Spleen (tissue), 11 donors: ENCODE results near the gene CD226. TPM values are rescaled to one million over a fixed set of nuclear protein-coding genes. Genes with fewer than 3 reads are reported as not detected.
"Not testable (repeated sequence)": the region's sequence is repeated elsewhere in the genome, so short reads cannot be mapped to it uniquely, and the experiment has no call there.

Source experiments
- DNase-seq: peaks from one replicate; pipeline ENCODE4 v3.0.0-alpha.2; 2020
- H3K27ac ChIP-seq, 8 donors: fragments of 200-600 bp; sonication (generic) in 7 of 8; 1 replicate in 4 of 8; 2 replicates in 4 of 8; pipeline versions ENCODE4 v1.5.0 to v1.8.0; 2016 to 2021; ENCODE audit warnings: inconsistent platforms in 4 of 8, mild to moderate bottlenecking in 4 of 8, moderate library complexity in 1 of 8
- H3K27me3 ChIP-seq, 7 donors: fragments of 200-600 bp; sonication (generic) in 6 of 7; replicated peaks in 1 of 7; 1 replicate in 4 of 7; 2 replicates in 3 of 7; pipeline versions ENCODE4 v1.5.0 to v1.8.0; 2016 to 2021; ENCODE audit warnings: inconsistent platforms in 3 of 7, mild to moderate bottlenecking in 1 of 7
- H3K36me3 ChIP-seq, 6 donors: fragments of 200-600 bp; sonication (generic) in 5 of 6; 1 replicate in 4 of 6; 2 replicates in 2 of 6; pipeline versions ENCODE4 v1.5.0 to v1.8.0; 2016 to 2021; ENCODE audit warnings: inconsistent platforms in 2 of 6
- H3K4me1 ChIP-seq, 6 donors: fragments of 200-600 bp; sonication (generic) in 5 of 6; 1 replicate in 3 of 6; 2 replicates in 3 of 6; pipeline versions ENCODE4 v1.5.0 to v1.8.0; 2016 to 2021; ENCODE audit warnings: inconsistent platforms in 3 of 6
- H3K4me3 ChIP-seq, 8 donors: fragments of 200-600 bp; sonication (generic) in 7 of 8; 1 replicate in 4 of 8; 2 replicates in 4 of 8; pipeline versions ENCODE4 v1.5.0 to v1.8.0; 2016 to 2021; ENCODE audit warnings: inconsistent platforms in 4 of 8, mild to moderate bottlenecking in 4 of 8, moderate library complexity in 2 of 8
- H3K9me3 ChIP-seq, 8 donors: fragments of 200-600 bp; sonication (generic) in 7 of 8; 1 replicate in 4 of 8; 2 replicates in 4 of 8; pipeline versions ENCODE4 v1.5.0 to v1.8.0; 2016 to 2021; ENCODE audit warnings: inconsistent platforms in 4 of 8
- CTCF ChIP-seq, 11 experiments: fragments of 200-600 bp in 7 of 11; fragments of 450-650 bp in 4 of 11; sonication (generic) in 4 of 11; IDR thresholded peaks in 8 of 11; conservative IDR thresholded peaks in 3 of 11; 1 replicate in 7 of 11; 2 replicates in 4 of 11; pipeline versions ENCODE4 v1.4.0 to v1.8.0; 2016 to 2021; ENCODE audit warnings: antibody characterized with exemption in 11 of 11, inconsistent platforms in 4 of 11, mild to moderate bottlenecking in 1 of 11
- POLR2A ChIP-seq, 3 donors: fragments of 450-650 bp; IDR thresholded peaks; one replicate each; pipeline ENCODE4 v1.5.1; 2017; ENCODE audit warnings: antibody characterized with exemption in 3 of 3, mild to moderate bottlenecking in 1 of 3
- POLR2AphosphoS5 ChIP-seq, 3 donors: sonication (generic); formaldehyde crosslinking; IDR thresholded peaks; one replicate each; pipeline ENCODE4 v1.5.1; 2017; ENCODE audit warnings: antibody characterized with exemption in 3 of 3
- WGBS, 5 donors: extraction: QIAGEN DNeasy Blood & Tissue Kit in 3 of 5; methylation state at CpG; one replicate each; pipeline versions ENCODE4 v1.1.5 to v1.1.7; 2013 to 2018; 5-methylcytosine and 5-hydroxymethylcytosine counted together
- intact Hi-C: fragments of 100-400 bp; cut with DNase I; formaldehyde crosslinking; loops from one replicate; pipeline ENCODE4 v1.15.0; 2023; ENCODE audit warnings: low total_unique reads
- polyA plus RNA-seq, 3 donors: library from polyadenylated mRNA; stranded (reverse); fragments of 200-250 nt; gene quantifications; one replicate each; pipeline ENCODE4 v1.2.1, GENCODE V29; 2013
- total RNA-seq, 7 donors: library from RNA; depleted of rRNA in 3 of 7; stranded (reverse); fragments of >200 nt in 3 of 7; fragmentation: NEBNext Ultra II Directional in 4 of 7; extraction: Animal tissue kit (Norgen Biotek cat#: 25700) in 4 of 7; gene quantifications; one replicate each; pipeline versions ENCODE4 v1.1.0 to v1.2.1, GENCODE V29; 2016 to 2021
- donor health status: healthy with polysubstance abuse.
- donor health status: DM: no; HTN: no; CAD: no; lungs with moderate emphysema.
- donor health status: DM: no; HTN: no; CAD: no.
- donor health status: Bipolar disorder and iron deficiency.
- donor health status: healthy.
- donor health status: DM: no; HTN: no; CAD: no.
- donor health status: DM: yes; HTN: yes; CAD: no.

Gene CD226
- total and polyA plus RNA-seq, 10 donors = 0.91 to 51.4 (median 31.7) TPM

GRCh38 chr18:69978732-69979715, 31.4 kb upstream of the CD226 start:
- no peak for DNase-seq
- Histone ChIP-seq H3K27me3 (no peaks in the 10 kb centered on the region), H3K36me3 (peaks cover 0 to 11% (median 0%) of the 10 kb centered on the region in 6 donors), H3K9me3 (peaks cover 0 to 29% (median 22%) of the 10 kb centered on the region in 8 donors), H3K27ac (no peak overlapping the region), H3K4me1 (peaks cover 0 to 16% (median 5%) of the 10 kb centered on the region in 6 donors), H3K4me3 (no peak overlapping the region)
- TF ChIP-seq POLR2AphosphoS5 (IDR thresholded peaks at IDR 0.05) = no peak
- TF ChIP-seq CTCF (IDR thresholded peaks at IDR 0.05 in 8 of 11, conservative IDR thresholded peaks at IDR 0.05 in 3 of 11) = no peak
- TF ChIP-seq POLR2A (IDR thresholded peaks at IDR 0.05) = no peak
- WGBS, 5 donors = 82 to 88% (median 85%) methylated on average over 13 of the region's 13 CpGs
- intact Hi-C loops = no loop called here

GRCh38 chr18:69975294-69975693, 27.6 kb upstream of the CD226 start:
- intact Hi-C loops, DNase-seq, H3K27me3 ChIP-seq, H3K4me3 ChIP-seq, H3K4me1 ChIP-seq, H3K27ac ChIP-seq, H3K36me3 ChIP-seq: not testable (repeated sequence)
- 80 to 97% (median 87%) methylated on average over 4 of the region's 4 CpGs for WGBS, 5 donors
- peaks cover 0 to 51% (median 39%) of the 10 kb centered on the region in 8 donors for H3K9me3 ChIP-seq

GRCh38 chr18:69974365-69974764, 26.7 kb upstream of the CD226 start:
- 0 to 100% (median 92%) methylated on average over 1 of the region's 1 CpG for WGBS, 5 donors
- H3K9me3 ChIP-seq = peaks cover 0 to 51% (median 39%) of the 10 kb centered on the region in 8 donors
- no peak overlapping the region for H3K4me3 ChIP-seq
- no peak for DNase-seq
- H3K4me1 ChIP-seq = no peaks in the 10 kb centered on the region
- H3K27ac ChIP-seq = no peak overlapping the region
- intact Hi-C loops = no loop called here
- no peak for TF ChIP-seq POLR2A (IDR thresholded peaks at IDR 0.05)
- TF ChIP-seq POLR2AphosphoS5 (IDR thresholded peaks at IDR 0.05) = no peak
- TF ChIP-seq CTCF (IDR thresholded peaks at IDR 0.05 in 8 of 11, conservative IDR thresholded peaks at IDR 0.05 in 3 of 11) = no peak
- H3K36me3 ChIP-seq = peaks cover 0 to 9% (median 0%) of the 10 kb centered on the region in 6 donors
- H3K27me3 ChIP-seq = no peaks in the 10 kb centered on the region

- 70 to 80% (median 76%) methylated on average over 2 of the region's 2 CpGs for WGBS, 5 donors
- H3K4me1 ChIP-seq = no peaks in the 10 kb centered on the region
- intact Hi-C loops = no loop called here
- H3K27me3 ChIP-seq = no peaks in the 10 kb centered on the region
- no peak for DNase-seq
- TF ChIP-seq POLR2AphosphoS5 (IDR thresholded peaks at IDR 0.05) (no peak), POLR2A (IDR thresholded peaks at IDR 0.05) (no peak), CTCF (IDR thresholded peaks at IDR 0.05 in 8 of 11, conservative IDR thresholded peaks at IDR 0.05 in 3 of 11) (no peak)
- H3K27ac ChIP-seq = no peak overlapping the region
- peaks cover 0 to 28% (median 16%) of the 10 kb centered on the region in 8 donors for H3K9me3 ChIP-seq
- H3K4me3 ChIP-seq = no peak overlapping the region
- no peaks in the 10 kb centered on the region for H3K36me3 ChIP-seq
These were observed 21.8 kb upstream of the CD226 start for GRCh38 chr18:69969491-69969890.
